Stimulated activated naive CD8-positive, alpha-beta T cell treated with anti-CD3 and anti-CD28 coated beads, Interleukin-15, Interleukin-2, amounts not matched to agents 100 ng/mL and 50 ng/mL, for 24 hours (primary cell): Measurements from ENCODE around the gene DYNLRB1.

Experiments used
- H3K27ac Mint-ChIP-seq: one replicate; pipeline ENCODE4 v1.8.0; 2021; ENCODE audit warnings: mild to moderate bottlenecking, mixed read lengths
- H3K27me3 Mint-ChIP-seq: one replicate; pipeline ENCODE4 v1.8.0; 2021; ENCODE audit warnings: mixed read lengths
- H3K36me3 Mint-ChIP-seq: one replicate; pipeline ENCODE4 v1.8.0; 2021; ENCODE audit warnings: low read depth, mixed read lengths
- H3K4me1 Mint-ChIP-seq: one replicate; pipeline ENCODE4 v1.8.0; 2021; ENCODE audit warnings: low read depth, mixed read lengths
- H3K4me3 Mint-ChIP-seq: one replicate; pipeline ENCODE4 v1.8.0; 2021; ENCODE audit warnings: mild to moderate bottlenecking, mixed read lengths
- H3K9me3 Mint-ChIP-seq: one replicate; pipeline ENCODE4 v1.8.0; 2021; ENCODE audit warnings: mixed read lengths

Gene DYNLRB1

GRCh38 chr20:34569598-34569997 lies 53.4 kb downstream of the DYNLRB1 start:
- H3K36me3 Mint-ChIP-seq, result peaks cover 32% of the 10 kb centered on the region
- H3K4me1 Mint-ChIP-seq, result peaks cover 11% of the 10 kb centered on the region
- H3K9me3 Mint-ChIP-seq, result no peaks in the 10 kb centered on the region
- H3K4me3 Mint-ChIP-seq, result no peak overlapping the region
- H3K27me3 Mint-ChIP-seq, result no peaks in the 10 kb centered on the region
- no peak overlapping the region for H3K27ac Mint-ChIP-seq

GRCh38 chr20:34570859-34571306 lies 54.7 kb downstream of the DYNLRB1 start:
- no peaks in the 10 kb centered on the region for H3K27me3 Mint-ChIP-seq
- H3K27ac Mint-ChIP-seq, result peak overlapping the region; percentile 71
- H3K4me1 Mint-ChIP-seq, result peaks cover 11% of the 10 kb centered on the region
- no peaks in the 10 kb centered on the region for H3K9me3 Mint-ChIP-seq
- no peak overlapping the region for H3K4me3 Mint-ChIP-seq
- peaks cover 33% of the 10 kb centered on the region for H3K36me3 Mint-ChIP-seq

- Mint-ChIP-seq H3K27me3 (no peaks in the 10 kb centered on the region), H3K36me3 (peaks cover 31% of the 10 kb centered on the region), H3K27ac (peak overlapping the region; percentile 71), H3K9me3 (no peaks in the 10 kb centered on the region), H3K4me3 (no peak overlapping the region), H3K4me1 (peaks cover 11% of the 10 kb centered on the region)
Observed at GRCh38 chr20:34571753-34572152, 55.5 kb downstream of the DYNLRB1 start.

- Mint-ChIP-seq H3K9me3 (no peaks in the 10 kb centered on the region), H3K36me3 (peaks cover 31% of the 10 kb centered on the region), H3K27ac (no peak overlapping the region), H3K27me3 (no peaks in the 10 kb centered on the region), H3K4me1 (peaks cover 11% of the 10 kb centered on the region), H3K4me3 (no peak overlapping the region)
Observed at GRCh38 chr20:34573541-34574300, 57.5 kb downstream of the DYNLRB1 start.

GRCh38 chr20:34574426-34574825 lies 58.2 kb downstream of the DYNLRB1 start:
- H3K4me1 Mint-ChIP-seq, result peaks cover 11% of the 10 kb centered on the region
- H3K9me3 Mint-ChIP-seq, result no peaks in the 10 kb centered on the region
- H3K4me3 Mint-ChIP-seq, result no peak overlapping the region
- peaks cover 31% of the 10 kb centered on the region for H3K36me3 Mint-ChIP-seq
- no peak overlapping the region for H3K27ac Mint-ChIP-seq
- no peaks in the 10 kb centered on the region for H3K27me3 Mint-ChIP-seq

GRCh38 chr20:34574861-34575260 lies 58.6 kb downstream of the DYNLRB1 start:
- Mint-ChIP-seq H3K4me1 (peaks cover 11% of the 10 kb centered on the region), H3K36me3 (peaks cover 34% of the 10 kb centered on the region), H3K27me3 (no peaks in the 10 kb centered on the region), H3K4me3 (no peak overlapping the region), H3K9me3 (no peaks in the 10 kb centered on the region), H3K27ac (no peak overlapping the region)

- H3K9me3 Mint-ChIP-seq, result no peaks in the 10 kb centered on the region
- peaks cover 13% of the 10 kb centered on the region for H3K4me1 Mint-ChIP-seq
- peaks cover 34% of the 10 kb centered on the region for H3K36me3 Mint-ChIP-seq
- no peak overlapping the region for H3K27ac Mint-ChIP-seq
- H3K4me3 Mint-ChIP-seq, result no peak overlapping the region
- no peaks in the 10 kb centered on the region for H3K27me3 Mint-ChIP-seq
Observed at GRCh38 chr20:34575271-34575670, 59.0 kb downstream of the DYNLRB1 start.

GRCh38 chr20:34575756-34576155 lies 59.5 kb downstream of the DYNLRB1 start:
- Mint-ChIP-seq H3K4me1 (peaks cover 14% of the 10 kb centered on the region), H3K4me3 (no peak overlapping the region), H3K36me3 (peaks cover 38% of the 10 kb centered on the region), H3K27me3 (no peaks in the 10 kb centered on the region), H3K27ac (no peak overlapping the region), H3K9me3 (no peaks in the 10 kb centered on the region)

- Mint-ChIP-seq H3K9me3 (no peaks in the 10 kb centered on the region), H3K4me1 (peaks cover 17% of the 10 kb centered on the region), H3K27ac (no peak overlapping the region), H3K4me3 (no peak overlapping the region), H3K27me3 (no peaks in the 10 kb centered on the region), H3K36me3 (peaks cover 40% of the 10 kb centered on the region)
Observed at GRCh38 chr20:34577061-34577460, 60.8 kb downstream of the DYNLRB1 start.

- Mint-ChIP-seq H3K4me3 (no peak overlapping the region), H3K27me3 (no peaks in the 10 kb centered on the region), H3K4me1 (peaks cover 22% of the 10 kb centered on the region), H3K9me3 (no peaks in the 10 kb centered on the region), H3K36me3 (peaks cover 35% of the 10 kb centered on the region), H3K27ac (no peak overlapping the region)
Observed at GRCh38 chr20:34578025-34578424, 61.8 kb downstream of the DYNLRB1 start.

- Mint-ChIP-seq H3K36me3 (peaks cover 30% of the 10 kb centered on the region), H3K27me3 (no peaks in the 10 kb centered on the region), H3K27ac (no peak overlapping the region), H3K9me3 (no peaks in the 10 kb centered on the region), H3K4me1 (peaks cover 22% of the 10 kb centered on the region), H3K4me3 (no peak overlapping the region)
Observed at GRCh38 chr20:34578521-34578920, 62.3 kb downstream of the DYNLRB1 start.

GRCh38 chr20:34579191-34579978 lies 63.2 kb downstream of the DYNLRB1 start:
- Mint-ChIP-seq H3K4me3 (no peak overlapping the region), H3K36me3 (peaks cover 23% of the 10 kb centered on the region), H3K27ac (no peak overlapping the region), H3K4me1 (peaks cover 22% of the 10 kb centered on the region), H3K9me3 (no peaks in the 10 kb centered on the region), H3K27me3 (no peaks in the 10 kb centered on the region)

GRCh38 chr20:34579979-34580940 lies 64.0 kb downstream of the DYNLRB1 start:
- H3K27me3 Mint-ChIP-seq, result no peaks in the 10 kb centered on the region
- peaks cover 22% of the 10 kb centered on the region for H3K36me3 Mint-ChIP-seq
- no peaks in the 10 kb centered on the region for H3K9me3 Mint-ChIP-seq
- no peak overlapping the region for H3K4me3 Mint-ChIP-seq
- H3K27ac Mint-ChIP-seq, result no peak overlapping the region
- peaks cover 22% of the 10 kb centered on the region for H3K4me1 Mint-ChIP-seq

GRCh38 chr20:34581341-34582184 lies 65.3 kb downstream of the DYNLRB1 start:
- peaks cover 22% of the 10 kb centered on the region for H3K4me1 Mint-ChIP-seq
- H3K9me3 Mint-ChIP-seq, result no peaks in the 10 kb centered on the region
- no peaks in the 10 kb centered on the region for H3K27me3 Mint-ChIP-seq
- no peak overlapping the region for H3K4me3 Mint-ChIP-seq
- peak overlapping the region; percentile 88 for H3K27ac Mint-ChIP-seq
- H3K36me3 Mint-ChIP-seq, result peaks cover 31% of the 10 kb centered on the region
